Upper lobe of left lung (tissue), 6 donors: ENCODE data around the gene LMNTD2. TPM values are rescaled to one million over a fixed set of nuclear protein-coding genes. Genes with fewer than 3 reads are reported as not detected.
"Not testable (repeated sequence)": the region's sequence is repeated elsewhere in the genome, so short reads cannot be mapped to it uniquely, and the experiment has no call there.

Experiments
- ATAC-seq, 2 donors: fragments of 200-7000 bp; cut with Tn5 transposase; one replicate each; pipeline ENCODE4 v1.9.1; 2022; ENCODE audit warnings: mild to moderate bottlenecking in 2 of 2, moderate library complexity in 2 of 2; ENCODE audit not compliant: low FRiP score in 2 of 2
- DNase-seq, 2 donors: peaks; one replicate each; pipeline ENCODE4 v3.0.0-alpha.2; 2019 to 2020
- H3K27ac ChIP-seq, 4 donors: fragments of 200-600 bp; sonication (generic); one replicate each; pipeline ENCODE4 v1.5.1; 2016 to 2019
- H3K27me3 ChIP-seq, 4 donors: fragments of 200-600 bp; sonication (generic); one replicate each; pipeline ENCODE4 v1.5.1; 2017 to 2019
- H3K36me3 ChIP-seq, 4 donors: fragments of 200-600 bp; sonication (generic); one replicate each; pipeline ENCODE4 v1.5.1; 2016 to 2019
- H3K4me1 ChIP-seq, 4 donors: fragments of 200-600 bp; sonication (generic); one replicate each; pipeline ENCODE4 v1.5.1; 2018 to 2019
- H3K4me3 ChIP-seq, 4 donors: fragments of 200-600 bp; sonication (generic); one replicate each; pipeline ENCODE4 v1.5.1; 2017 to 2019; ENCODE audit warnings: mild to moderate bottlenecking in 2 of 4, moderate library complexity in 1 of 4
- H3K9me3 ChIP-seq, 4 donors: fragments of 200-600 bp; sonication (generic); one replicate each; pipeline ENCODE4 v1.5.1; 2018 to 2019
- EP300 ChIP-seq, 4 donors: sonication (generic); formaldehyde crosslinking; IDR thresholded peaks; one replicate each; pipeline ENCODE4 v1.5.1; 2017; ENCODE audit warnings: antibody characterized with exemption in 4 of 4, control low read depth in 2 of 4
- POLR2A ChIP-seq, 4 donors: fragments of 450-650 bp; IDR thresholded peaks; one replicate each; pipeline ENCODE4 v1.5.1; 2016 to 2017; ENCODE audit warnings: antibody characterized with exemption in 4 of 4, mild to moderate bottlenecking in 2 of 4
- POLR2AphosphoS5 ChIP-seq, 2 donors: sonication (generic); formaldehyde crosslinking; IDR thresholded peaks; one replicate each; pipeline ENCODE4 v1.5.1; 2017; ENCODE audit warnings: antibody characterized with exemption in 2 of 2
- WGBS, 2 donors: methylation state at CpG; one replicate each; pipeline ENCODE4 v1.1.5; 2017 to 2018; 5-methylcytosine and 5-hydroxymethylcytosine counted together
- total RNA-seq, 6 donors: library from RNA; depleted of rRNA in 4 of 6; stranded (reverse); fragments of >200 nt in 4 of 6; gene quantifications; one replicate each; pipeline versions ENCODE4 v1.1.0 to v1.2.1, GENCODE V29; 2016 to 2021
- TF ChIP-seq, protein P1 (sequence below), 6 experiments: fragments of 450-650 bp in 4 of 6; fragments of 200-600 bp in 2 of 6; sonication (generic) in 2 of 6; IDR thresholded peaks; one replicate each; pipeline ENCODE4 v1.5.1; 2016 to 2019; ENCODE audit warnings: antibody characterized with exemption in 6 of 6
- donor health status: DM: no; HTN: no; CAD: no; lungs with moderate emphysema.
- donor health status: DM: no; HTN: yes; CAD: no; lungs with severe emphysema.

LMNTD2 gene
- total RNA-seq, 6 donors from 2014 or later, result 4.6 to 32.5 (median 6.7) TPM

DNA sequence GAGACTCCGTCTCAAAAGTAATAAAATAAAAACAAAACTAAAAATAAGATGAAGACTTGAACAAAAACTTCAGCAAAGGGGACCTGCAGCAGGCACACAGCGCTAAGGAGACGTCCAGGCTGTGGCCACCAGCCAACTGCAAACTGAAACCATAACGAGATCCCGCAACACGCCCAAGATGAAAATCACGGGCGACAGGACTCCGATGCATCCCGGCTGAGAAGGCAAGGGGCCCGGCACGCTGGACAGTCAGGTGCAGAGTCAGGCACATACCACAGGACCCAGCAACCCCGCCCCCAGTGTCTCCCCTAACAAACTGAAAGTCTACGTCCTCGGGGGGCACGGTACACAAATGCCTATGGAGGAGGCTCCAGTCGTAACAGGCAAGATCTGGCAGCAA, 34.3 kb downstream of the LMNTD2 start:
- no peak for ATAC-seq
- WGBS, 2 donors, result 78% methylated on average over 12 to 17 of the region's 17 CpGs
- no peak for DNase-seq
- Histone ChIP-seq H3K27me3 (no peaks in the 10 kb centered on the region), H3K4me3 (no peak overlapping the region), H3K4me1 (no peaks in the 10 kb centered on the region), H3K27ac (no peak overlapping the region), H3K36me3 (peaks cover 0 to 4% (median 2%) of the 10 kb centered on the region in 4 donors), H3K9me3 (no peaks in the 10 kb centered on the region)
- TF ChIP-seq, protein P1, sequence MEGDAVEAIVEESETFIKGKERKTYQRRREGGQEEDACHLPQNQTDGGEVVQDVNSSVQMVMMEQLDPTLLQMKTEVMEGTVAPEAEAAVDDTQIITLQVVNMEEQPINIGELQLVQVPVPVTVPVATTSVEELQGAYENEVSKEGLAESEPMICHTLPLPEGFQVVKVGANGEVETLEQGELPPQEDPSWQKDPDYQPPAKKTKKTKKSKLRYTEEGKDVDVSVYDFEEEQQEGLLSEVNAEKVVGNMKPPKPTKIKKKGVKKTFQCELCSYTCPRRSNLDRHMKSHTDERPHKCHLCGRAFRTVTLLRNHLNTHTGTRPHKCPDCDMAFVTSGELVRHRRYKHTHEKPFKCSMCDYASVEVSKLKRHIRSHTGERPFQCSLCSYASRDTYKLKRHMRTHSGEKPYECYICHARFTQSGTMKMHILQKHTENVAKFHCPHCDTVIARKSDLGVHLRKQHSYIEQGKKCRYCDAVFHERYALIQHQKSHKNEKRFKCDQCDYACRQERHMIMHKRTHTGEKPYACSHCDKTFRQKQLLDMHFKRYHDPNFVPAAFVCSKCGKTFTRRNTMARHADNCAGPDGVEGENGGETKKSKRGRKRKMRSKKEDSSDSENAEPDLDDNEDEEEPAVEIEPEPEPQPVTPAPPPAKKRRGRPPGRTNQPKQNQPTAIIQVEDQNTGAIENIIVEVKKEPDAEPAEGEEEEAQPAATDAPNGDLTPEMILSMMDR (IDR thresholded peaks at IDR 0.05), result no peak
- TF ChIP-seq POLR2AphosphoS5 (IDR thresholded peaks at IDR 0.05) (no peak), POLR2A (IDR thresholded peaks at IDR 0.05) (no peak), EP300 (IDR thresholded peaks at IDR 0.05) (no peak)

DNA sequence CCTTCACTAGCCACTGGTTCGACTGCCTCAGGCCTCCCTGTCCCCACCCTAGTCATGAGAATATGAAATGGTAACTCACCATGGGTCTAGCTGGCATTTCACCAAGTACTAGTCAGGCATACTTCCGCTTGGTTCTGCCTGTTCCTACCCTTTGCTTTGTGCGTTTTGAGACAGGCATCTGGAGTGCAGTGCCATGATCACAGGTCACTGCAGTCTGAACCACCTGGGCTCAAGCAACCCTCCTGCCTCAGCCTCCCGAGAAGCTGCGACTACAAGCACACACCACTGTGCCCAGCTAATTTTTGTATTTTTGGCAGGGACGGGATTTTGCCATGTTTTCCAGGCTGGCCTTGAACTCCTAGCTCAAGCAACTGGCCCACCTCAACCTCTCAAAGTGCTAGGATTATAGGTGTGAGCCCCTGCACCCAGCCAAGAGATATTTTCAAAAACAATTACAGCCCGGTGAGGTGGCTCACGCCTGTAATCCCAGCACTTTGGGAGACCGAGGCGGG, 39.3 kb downstream of the LMNTD2 start:
- no peaks in the 10 kb centered on the region for H3K9me3 ChIP-seq
- H3K27me3 ChIP-seq, result no peaks in the 10 kb centered on the region
- DNase-seq (no peak), ATAC-seq (no peak)
- 96 to 97% methylated on average over 10 of the region's 10 CpGs for WGBS, 2 donors
- TF ChIP-seq POLR2AphosphoS5 (IDR thresholded peaks at IDR 0.05), result no peak
- TF ChIP-seq, protein P1 (IDR thresholded peaks at IDR 0.05), result no peak
- no peak for TF ChIP-seq POLR2A (IDR thresholded peaks at IDR 0.05)
- TF ChIP-seq EP300 (IDR thresholded peaks at IDR 0.05), result no peak
- H3K4me1 ChIP-seq, result peaks cover 0 to 12% (median 6%) of the 10 kb centered on the region in 4 donors
- no peak overlapping the region for H3K27ac ChIP-seq
- H3K4me3 ChIP-seq, result no peak overlapping the region
- H3K36me3 ChIP-seq, result no peaks in the 10 kb centered on the region

DNA sequence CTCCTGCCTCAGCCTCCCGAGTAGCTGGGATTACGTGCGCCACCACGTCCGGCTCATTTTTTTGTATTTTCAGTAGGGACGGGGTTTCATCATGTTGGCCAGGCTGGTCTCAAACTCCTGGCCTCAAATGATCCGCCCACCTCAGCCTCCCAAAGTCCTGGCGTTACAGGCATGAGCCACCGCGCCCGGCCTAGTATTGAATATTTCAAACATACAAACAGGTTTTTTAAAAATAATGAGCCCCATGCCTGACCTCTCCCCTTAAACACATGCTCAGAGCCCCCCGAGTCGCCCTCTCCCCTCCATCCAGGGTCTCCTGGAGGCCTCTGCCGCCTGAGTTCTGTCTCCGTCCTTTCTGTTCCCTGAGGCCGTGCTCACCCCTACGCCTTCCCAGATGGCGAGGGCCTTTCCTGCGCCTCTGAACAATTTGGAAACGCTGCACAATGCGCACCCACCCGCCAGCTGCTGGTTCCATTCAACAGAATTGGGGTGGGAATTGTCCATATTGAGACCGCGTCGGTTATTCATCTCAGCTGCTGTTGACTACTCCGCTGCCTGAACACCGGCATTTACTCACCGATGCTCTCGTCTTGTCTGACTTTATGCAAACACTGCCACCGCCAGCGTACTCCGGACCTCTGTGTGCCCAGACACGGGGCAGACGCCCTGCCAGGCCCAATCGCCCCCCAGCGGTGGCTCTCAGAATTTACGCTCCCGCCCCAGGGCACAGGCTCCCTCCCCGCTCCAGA, 39.9 kb downstream of the LMNTD2 start:
- ATAC-seq (no peak), DNase-seq (peak in 1 of 2 donors; percentile 74)
- H3K27me3 ChIP-seq, result no peaks in the 10 kb centered on the region
- no peak overlapping the region for H3K27ac ChIP-seq
- no peak overlapping the region for H3K4me3 ChIP-seq
- no peak for TF ChIP-seq POLR2A (IDR thresholded peaks at IDR 0.05)
- TF ChIP-seq, protein P1 (IDR thresholded peaks at IDR 0.05), result no peak
- TF ChIP-seq POLR2AphosphoS5 (IDR thresholded peaks at IDR 0.05), result no peak
- H3K4me1 ChIP-seq, result peaks cover 0 to 12% (median 6%) of the 10 kb centered on the region in 4 donors
- H3K36me3 ChIP-seq, result no peaks in the 10 kb centered on the region
- no peaks in the 10 kb centered on the region for H3K9me3 ChIP-seq
- 93 to 95% methylated on average over 39 of the region's 39 CpGs for WGBS, 2 donors

DNA sequence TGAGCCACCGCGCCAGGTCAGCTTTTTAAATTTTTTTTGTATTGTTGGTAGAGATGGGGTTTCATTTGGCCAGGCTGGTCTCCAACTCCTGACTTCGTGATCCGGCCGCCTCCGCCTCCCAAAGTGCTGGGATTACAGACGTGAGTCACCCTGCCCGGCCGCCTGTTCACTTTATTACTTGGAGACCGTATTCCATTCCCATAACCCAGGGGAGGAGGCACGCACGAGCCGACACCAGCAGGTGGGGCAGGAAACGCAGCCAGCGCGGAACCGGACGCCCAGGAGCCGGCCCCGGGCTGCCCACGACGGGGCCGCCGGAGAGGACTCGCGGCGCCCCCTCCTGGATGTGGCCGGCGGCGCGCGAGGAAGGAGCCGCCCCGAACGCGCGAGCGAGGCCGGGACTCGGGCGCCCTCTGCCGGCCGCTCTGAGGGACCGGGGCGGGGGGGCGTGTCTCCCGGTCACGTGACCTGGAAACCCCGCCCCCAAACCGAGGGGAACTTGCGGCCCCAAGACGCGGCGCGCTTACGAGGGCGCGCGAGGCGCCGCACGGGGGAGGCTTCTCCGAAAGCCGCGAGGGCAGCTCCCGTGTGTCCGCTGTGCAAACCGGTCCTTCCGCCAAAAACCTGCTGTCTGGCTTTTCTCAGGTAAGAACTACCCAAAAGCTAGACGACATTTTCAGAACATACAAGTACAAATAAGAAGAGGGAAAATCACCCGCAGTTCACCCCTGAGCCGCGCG, 41.9 kb downstream of the LMNTD2 start:
- 17 to 29% methylated on average over 29 to 38 of the region's 74 CpGs for WGBS, 2 donors

GRCh38 chr11:516918-517685, 43.4 kb downstream of the LMNTD2 start:
- Histone ChIP-seq H3K4me1 (peaks cover 0 to 12% (median 6%) of the 10 kb centered on the region in 4 donors), H3K36me3 (peaks cover 0 to 15% (median 2%) of the 10 kb centered on the region in 4 donors)
- not testable (repeated sequence) for H3K27ac ChIP-seq, H3K27me3 ChIP-seq, ATAC-seq, H3K4me3 ChIP-seq, H3K9me3 ChIP-seq
- peak in 1 of 2 donors; percentile 80 for DNase-seq
- 97% methylated on average over 13 to 37 of the region's 43 CpGs for WGBS, 2 donors

More for the DNA sequence above, 41.9 kb downstream of the LMNTD2 start:
- peak; percentile 95 to 98 for DNase-seq
- Histone ChIP-seq H3K4me1 (peaks cover 0 to 12% (median 6%) of the 10 kb centered on the region in 4 donors), H3K36me3 (peaks cover 0 to 7% (median 2%) of the 10 kb centered on the region in 4 donors), H3K9me3 (no peaks in the 10 kb centered on the region), H3K27me3 (no peaks in the 10 kb centered on the region), H3K4me3 (peak overlapping the region in 3 of 4 donors; percentile 25 to 44 (median 38)), H3K27ac (peak overlapping the region; percentile 58 to 81 (median 62))
- TF ChIP-seq, protein P1 (IDR thresholded peaks at IDR 0.05), result peak; percentile 100
- TF ChIP-seq EP300 (IDR thresholded peaks at IDR 0.05), result peak in 2 of 4 donors; percentile 39 to 53
- peak; percentile 57 to 72 for TF ChIP-seq POLR2AphosphoS5 (IDR thresholded peaks at IDR 0.05)
- peak in 1 of 4 donors; percentile 52 for TF ChIP-seq POLR2A (IDR thresholded peaks at IDR 0.05)
- peak; percentile 98 to 99 for ATAC-seq
